Peyer's patch (tissue), 4 donors: ENCODE results near the gene COL4A1. TPM values are rescaled to one million over a fixed set of nuclear protein-coding genes. Genes with fewer than 3 reads are reported as not detected.

Experiments
- DNase-seq, 3 donors: peaks; one replicate each; pipeline ENCODE4 v3.0.0-alpha.2; 2017 to 2019
- H3K27ac ChIP-seq, 4 donors: fragments of 200-600 bp; sonication (generic); one replicate each; pipeline ENCODE4 v1.5.1; 2016 to 2019
- H3K27me3 ChIP-seq, 2 donors: fragments of 200-600 bp; sonication (generic); one replicate each; pipeline ENCODE4 v1.5.1; 2019
- H3K36me3 ChIP-seq, 3 donors: fragments of 200-600 bp; sonication (generic); one replicate each; pipeline ENCODE4 v1.5.1; 2016 to 2019
- H3K4me1 ChIP-seq, 4 donors: fragments of 200-600 bp; sonication (generic); one replicate each; pipeline ENCODE4 v1.5.1; 2016 to 2019
- H3K4me3 ChIP-seq, 4 donors: fragments of 200-600 bp; sonication (generic); 1 replicate in 3 of 4; 2 replicates in 1 of 4; pipeline ENCODE4 v1.5.1; 2016 to 2019; ENCODE audit warnings: mild to moderate bottlenecking in 1 of 4
- H3K9me3 ChIP-seq, 4 donors: fragments of 200-600 bp; sonication (generic); one replicate each; pipeline ENCODE4 v1.5.1; 2016 to 2019; ENCODE audit warnings: mild to moderate bottlenecking in 1 of 4
- CTCF ChIP-seq, 6 experiments: fragments of 450-650 bp in 4 of 6; fragments of 200-600 bp in 2 of 6; sonication (generic) in 1 of 6; IDR thresholded peaks; one replicate each; pipeline ENCODE4 v1.5.1; 2017 to 2019; ENCODE audit warnings: antibody characterized with exemption in 6 of 6, mild to moderate bottlenecking in 3 of 6, moderate library complexity in 1 of 6
- POLR2A ChIP-seq, 2 donors: fragments of 450-650 bp; IDR thresholded peaks; one replicate each; pipeline ENCODE4 v1.5.1; 2017; ENCODE audit warnings: antibody characterized with exemption in 2 of 2, mild to moderate bottlenecking in 2 of 2, moderate library complexity in 2 of 2
- total RNA-seq, 4 donors: library from RNA; depleted of rRNA; stranded (reverse); fragments of >200 nt; gene quantifications; one replicate each; pipeline ENCODE4 v1.1.0, GENCODE V29; 2016

The COL4A1 gene
- total RNA-seq, 4 donors from 2014 or later: 28.0 to 69.3 (median 36.3) TPM

GRCh38 chr13:110294146-110294545, 12.8 kb downstream of the COL4A1 start:
- TF ChIP-seq CTCF (IDR thresholded peaks at IDR 0.05) (no peak), POLR2A (IDR thresholded peaks at IDR 0.05) (no peak)
- no peaks in the 10 kb centered on the region for H3K36me3 ChIP-seq
- DNase-seq: peak in 1 of 3 donors; percentile 19
- H3K27me3 ChIP-seq: no peaks in the 10 kb centered on the region
- H3K27ac ChIP-seq: no peak overlapping the region
- no peaks in the 10 kb centered on the region for H3K9me3 ChIP-seq
- H3K4me3 ChIP-seq: no peak overlapping the region
- H3K4me1 ChIP-seq: peaks cover 0 to 7% (median 0%) of the 10 kb centered on the region in 4 donors

- H3K4me1 ChIP-seq: peaks cover 0 to 2% (median 0%) of the 10 kb centered on the region in 4 donors
- TF ChIP-seq POLR2A (IDR thresholded peaks at IDR 0.05) (no peak), CTCF (IDR thresholded peaks at IDR 0.05) (no peak)
- H3K4me3 ChIP-seq: no peak overlapping the region
- no peaks in the 10 kb centered on the region for H3K27me3 ChIP-seq
- H3K36me3 ChIP-seq: no peaks in the 10 kb centered on the region
- DNase-seq: peak in 1 of 3 donors; percentile 9
- no peak overlapping the region for H3K27ac ChIP-seq
- H3K9me3 ChIP-seq: no peaks in the 10 kb centered on the region
These were observed 13.3 kb downstream of the COL4A1 start for GRCh38 chr13:110293649-110294048.

- H3K4me1 ChIP-seq: no peaks in the 10 kb centered on the region
- H3K36me3 ChIP-seq: no peaks in the 10 kb centered on the region
- H3K9me3 ChIP-seq: no peaks in the 10 kb centered on the region
- DNase-seq: peak in 1 of 3 donors; percentile 29
- no peaks in the 10 kb centered on the region for H3K27me3 ChIP-seq
- H3K27ac ChIP-seq: no peak overlapping the region
- TF ChIP-seq CTCF (IDR thresholded peaks at IDR 0.05) (no peak), POLR2A (IDR thresholded peaks at IDR 0.05) (no peak)
- H3K4me3 ChIP-seq: no peak overlapping the region
These were observed 13.9 kb downstream of the COL4A1 start for GRCh38 chr13:110293037-110293436.

DNA sequence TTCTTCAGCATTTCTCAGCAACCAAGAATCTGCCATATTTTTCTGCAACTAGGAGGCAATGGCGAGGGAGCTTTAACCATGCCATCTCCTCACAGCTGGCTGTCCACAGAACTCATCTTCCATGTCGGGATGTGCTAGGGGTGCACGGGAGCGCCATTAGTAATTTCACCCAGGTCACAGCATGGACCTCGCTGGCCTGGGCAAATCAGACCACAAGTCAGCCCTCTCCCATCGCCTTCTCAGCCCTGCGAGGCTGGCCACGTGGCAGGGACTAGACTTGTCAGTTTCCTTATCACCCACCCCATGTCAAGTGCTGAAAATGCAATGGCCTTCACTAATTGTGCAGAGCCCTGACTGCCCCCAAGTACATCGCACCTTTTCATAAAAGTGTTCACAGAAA, 15.7 kb downstream of the COL4A1 start:
- Histone ChIP-seq H3K9me3 (no peaks in the 10 kb centered on the region), H3K4me1 (peaks cover 0 to 14% (median 0%) of the 10 kb centered on the region in 4 donors)
- peak in 1 of 3 donors; percentile 10 for DNase-seq

GRCh38 chr13:110290826-110291225, 16.1 kb downstream of the COL4A1 start:
- H3K4me3 ChIP-seq: no peak overlapping the region
- H3K4me1 ChIP-seq: peaks cover 0 to 14% (median 0%) of the 10 kb centered on the region in 4 donors
- H3K27ac ChIP-seq: peak overlapping the region in 2 of 4 donors; percentile 39 to 61
- no peaks in the 10 kb centered on the region for H3K9me3 ChIP-seq
- DNase-seq: peak in 1 of 3 donors; percentile 21
- TF ChIP-seq POLR2A (IDR thresholded peaks at IDR 0.05) (no peak), CTCF (IDR thresholded peaks at IDR 0.05) (no peak)
- no peaks in the 10 kb centered on the region for H3K36me3 ChIP-seq
- no peaks in the 10 kb centered on the region for H3K27me3 ChIP-seq

More for the DNA sequence above, 15.7 kb downstream of the COL4A1 start:
- peak overlapping the region in 1 of 4 donors; percentile 61 for H3K27ac ChIP-seq
- no peaks in the 10 kb centered on the region for H3K36me3 ChIP-seq
- no peaks in the 10 kb centered on the region for H3K27me3 ChIP-seq
- no peak overlapping the region for H3K4me3 ChIP-seq
- TF ChIP-seq POLR2A (IDR thresholded peaks at IDR 0.05): no peak
- no peak for TF ChIP-seq CTCF (IDR thresholded peaks at IDR 0.05)

DNA sequence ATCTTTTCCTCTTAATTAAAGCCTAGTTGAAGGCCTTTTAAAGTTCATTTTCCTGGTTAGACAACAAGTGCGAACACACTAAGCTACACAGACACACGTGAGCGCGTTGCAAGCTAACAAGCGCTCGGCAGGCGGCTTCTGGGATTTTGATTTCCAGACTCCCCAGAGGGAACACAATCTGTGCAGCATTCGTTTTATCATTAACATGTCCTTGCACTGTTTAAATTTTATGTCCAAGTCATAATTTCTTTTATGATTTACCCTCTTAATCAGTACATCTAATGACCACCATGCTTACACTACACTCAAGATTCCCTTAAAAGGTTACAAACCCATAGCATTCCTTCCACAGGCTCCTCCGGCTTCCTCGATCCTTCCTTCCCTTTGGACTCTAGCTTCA, 16.8 kb downstream of the COL4A1 start:
- H3K27me3 ChIP-seq: no peaks in the 10 kb centered on the region
- H3K9me3 ChIP-seq: no peaks in the 10 kb centered on the region
- peak in 1 of 3 donors; percentile 36 for DNase-seq
- no peak overlapping the region for H3K4me3 ChIP-seq
- H3K27ac ChIP-seq: peak overlapping the region in 2 of 4 donors; percentile 39 to 61
- TF ChIP-seq CTCF (IDR thresholded peaks at IDR 0.05) (no peak), POLR2A (IDR thresholded peaks at IDR 0.05) (no peak)
- H3K36me3 ChIP-seq: no peaks in the 10 kb centered on the region
- H3K4me1 ChIP-seq: peaks cover 0 to 14% (median 0%) of the 10 kb centered on the region in 4 donors
